H1 (cell line): Measurements from ENCODE around the gene TRIOBP. TPM values are rescaled to one million over a fixed set of nuclear protein-coding genes. Genes with fewer than 3 reads are reported as not detected.

Experiments used
- CBX8 ChIP-seq: fragments of 300-800, 300-1000 bp; sonication (generic); IDR thresholded peaks from 2 replicates; pipeline ENCODE4 v1.7.1; 2016; ENCODE audit warnings: low read depth, low read length, borderline replicate concordance
- CHD2 ChIP-seq: IDR thresholded peaks from 2 replicates; pipeline ENCODE4 v1.6.1; 2012; ENCODE audit warnings: low read length, improper control_type of control experiment
- CHD7 ChIP-seq: fragments of 300-600 bp; sonication (generic); IDR thresholded peaks from 2 replicates; pipeline ENCODE4 v1.7.1; 2012; ENCODE audit warnings: low read length, moderate library complexity, mild to moderate bottlenecking, inconsistent platforms; ENCODE audit not compliant: insufficient replicate concordance
- polyA plus RNA-seq, 7 experiments: library from polyadenylated mRNA; depleted of rRNA in 3 of 7; stranded (reverse) in 5 of 7; unstranded in 2 of 7; fragments of >200 nt in 5 of 7; fragments of 200-250 nt in 2 of 7; gene quantifications; 1 replicate in 5 of 7; 2 replicates in 1 of 7; 4 replicates in 1 of 7; pipeline versions ENCODE4 v1.2.1 to v1.2.3, GENCODE V29; 2011 to 2013; ENCODE audit warnings: missing spikeins in 2 of 7, mixed read lengths in 2 of 7
- total RNA-seq: library from RNA; stranded (reverse); fragmentation: NEBNext Ultra II Directional; extraction: Animal tissue kit (Norgen Biotek cat#: 25700); gene quantifications from 2 replicates; pipeline ENCODE4 v1.2.1, GENCODE V29; 2021

Gene TRIOBP
- total and polyA plus RNA-seq, 2 of the 8 experiments (the other 6 are each of a cell fraction or from before 2014, with no cell fraction given) = 18.2 to 27.3 TPM

GRCh38 chr22:37778370-37779009 lies 81.6 kb downstream of the TRIOBP start (continued):
- TF ChIP-seq CHD7 (no peak), CHD2 (no peak), CBX8 (no peak)
